Neural progenitor cell (in vitro differentiated cells): ENCODE measurements around the gene HLF.

Experiments used
- CTCF ChIP-seq: fragments of 200-600 bp; sonication (generic); IDR thresholded peaks from 2 replicates; pipeline ENCODE4 v1.5.1; 2017; ENCODE audit warnings: antibody characterized with exemption, mild to moderate bottlenecking
- EZH2 ChIP-seq: fragments of 200-600 bp; sonication (generic); IDR thresholded peaks from 2 replicates; pipeline ENCODE4 v1.6.1; 2017; ENCODE audit warnings: antibody characterized with exemption, mild to moderate bottlenecking, moderate library complexity
- EZH2phosphoT487 ChIP-seq: fragments of 200-600 bp; sonication (generic); IDR thresholded peaks from 2 replicates; pipeline ENCODE4 v1.6.1; 2017; ENCODE audit warnings: antibody characterized with exemption

GRCh38 chr17:55219934-55220333, 44.8 kb upstream of the HLF start:
- TF ChIP-seq CTCF (no peak), EZH2 (no peak), EZH2phosphoT487 (no peak)
